ENCODE results near the gene SAE1. TPM values are rescaled to one million over a fixed set of nuclear protein-coding genes. Genes with fewer than 3 reads are reported as not detected.
A peak's percentile ranks its signal among the peaks of the same experiment; 100 is the strongest.

SAE1 gene
- total and polyA plus RNA-seq, 2 donors from 2014 or later: 39.5 to 49.4 TPM

GRCh38 chr19:47120470-47121067 lies 10.1 kb upstream of the SAE1 start:
- no peak overlapping the region for H3K4me3 ChIP-seq (ENCODE audit: low read length in 3 of 3)
- H3K27ac ChIP-seq (ENCODE audit: low read depth in 2 of 2, low read length in 2 of 2): no peak overlapping the region
- no peaks in the 10 kb centered on the region for H3K36me3 ChIP-seq (ENCODE audit: control insufficient read depth in 2 of 3, insufficient read depth in 3 of 3, low read length in 3 of 3)
- no peak overlapping the region for H3K9ac ChIP-seq (ENCODE audit: low read length in 3 of 3)
- DNase-seq (no peak), FAIRE-seq (no peak)
- peaks cover 0 to 4% (median 0%) of the 10 kb centered on the region in 3 donors for H3K4me1 ChIP-seq (ENCODE audit: control insufficient read depth in 2 of 3, insufficient read depth in 2 of 3, low read depth in 1 of 3, low read length in 3 of 3)
- intact Hi-C loops (cut with DNase I): loop anchor here (5.0 kb wide), 1 partner anchor 38 kb away; no protein-coding TSS in a partner anchor
- H3K9me3 ChIP-seq (ENCODE audit: control insufficient read depth in 2 of 3, insufficient read depth in 1 of 3, low read length in 3 of 3): no peaks in the 10 kb centered on the region
- no peaks in the 10 kb centered on the region for H3K27me3 ChIP-seq (ENCODE audit: control insufficient read depth, insufficient read depth, low read length)
- TF ChIP-seq CTCF (IDR thresholded peaks at IDR 0.05; ENCODE audit: borderline replicate concordance, extremely low read depth, insufficient read depth): no peak

- Histone ChIP-seq H3K4me3 (ENCODE audit: low read length in 3 of 3) (no peak overlapping the region), H3K27me3 (ENCODE audit: control insufficient read depth, insufficient read depth, low read length) (no peaks in the 10 kb centered on the region), H3K9me3 (ENCODE audit: control insufficient read depth in 2 of 3, insufficient read depth in 1 of 3, low read length in 3 of 3) (no peaks in the 10 kb centered on the region), H3K36me3 (ENCODE audit: control insufficient read depth in 2 of 3, insufficient read depth in 3 of 3, low read length in 3 of 3) (no peaks in the 10 kb centered on the region), H3K9ac (ENCODE audit: low read length in 3 of 3) (no peak overlapping the region), H3K27ac (ENCODE audit: low read depth in 2 of 2, low read length in 2 of 2) (no peak overlapping the region), H3K4me1 (ENCODE audit: control insufficient read depth in 2 of 3, insufficient read depth in 2 of 3, low read depth in 1 of 3, low read length in 3 of 3) (peaks cover 0 to 4% (median 0%) of the 10 kb centered on the region in 3 donors)
- DNase-seq (peak in 1 of 5 donors; percentile 28), FAIRE-seq (no peak)
- TF ChIP-seq CTCF (IDR thresholded peaks at IDR 0.05; ENCODE audit: borderline replicate concordance, extremely low read depth, insufficient read depth): no peak
- intact Hi-C loops (cut with DNase I): loop anchor here (5.0 kb wide), 1 partner anchor 40 kb away; no protein-coding TSS in a partner anchor
Measured at GRCh38 chr19:47122359-47123335, 8.0 kb upstream of the SAE1 start.

GRCh38 chr19:47123406-47123805 lies 7.2 kb upstream of the SAE1 start:
- Histone ChIP-seq H3K9ac (ENCODE audit: low read length in 3 of 3) (no peak overlapping the region), H3K27me3 (ENCODE audit: control insufficient read depth, insufficient read depth, low read length) (no peaks in the 10 kb centered on the region), H3K9me3 (ENCODE audit: control insufficient read depth in 2 of 3, insufficient read depth in 1 of 3, low read length in 3 of 3) (no peaks in the 10 kb centered on the region), H3K36me3 (ENCODE audit: control insufficient read depth in 2 of 3, insufficient read depth in 3 of 3, low read length in 3 of 3) (no peaks in the 10 kb centered on the region), H3K4me3 (ENCODE audit: low read length in 3 of 3) (no peak overlapping the region), H3K27ac (ENCODE audit: low read depth in 2 of 2, low read length in 2 of 2) (no peak overlapping the region), H3K4me1 (ENCODE audit: control insufficient read depth in 2 of 3, insufficient read depth in 2 of 3, low read depth in 1 of 3, low read length in 3 of 3) (peaks cover 0 to 4% (median 0%) of the 10 kb centered on the region in 3 donors)
- intact Hi-C loops (cut with DNase I): loop anchor here (5.0 kb wide), 1 partner anchor 41 kb away; no protein-coding TSS in a partner anchor
- FAIRE-seq (no peak), DNase-seq (no peak)
- no peak for TF ChIP-seq CTCF (IDR thresholded peaks at IDR 0.05; ENCODE audit: borderline replicate concordance, extremely low read depth, insufficient read depth)

All from kidney (tissue), 14 donors.